GM18517 (cell line): ENCODE results near the gene LINGO4.
A peak's percentile ranks its signal among the peaks of the same experiment; 100 is the strongest.
"Not testable (repeated sequence)": the region's sequence is repeated elsewhere in the genome, so short reads cannot be mapped to it uniquely, and the experiment has no call there.

Experiments
- ATAC-seq: cut with Tn5 transposase; IDR thresholded peaks from one replicate; pipeline ENCODE4 v1.9.1; 2021; ENCODE audit warnings: mild to moderate bottlenecking, moderate library complexity; ENCODE audit not compliant: unreplicated experiment

LINGO4 gene

GRCh38 chr1:151787689-151788088 is 17.5 kb downstream of the LINGO4 start:
- no peak for ATAC-seq

- no peak for ATAC-seq
Measured at GRCh38 chr1:151783796-151784195, 21.4 kb downstream of the LINGO4 start.

GRCh38 chr1:151782741-151783140 is 22.5 kb downstream of the LINGO4 start:
- ATAC-seq = no peak

DNA sequence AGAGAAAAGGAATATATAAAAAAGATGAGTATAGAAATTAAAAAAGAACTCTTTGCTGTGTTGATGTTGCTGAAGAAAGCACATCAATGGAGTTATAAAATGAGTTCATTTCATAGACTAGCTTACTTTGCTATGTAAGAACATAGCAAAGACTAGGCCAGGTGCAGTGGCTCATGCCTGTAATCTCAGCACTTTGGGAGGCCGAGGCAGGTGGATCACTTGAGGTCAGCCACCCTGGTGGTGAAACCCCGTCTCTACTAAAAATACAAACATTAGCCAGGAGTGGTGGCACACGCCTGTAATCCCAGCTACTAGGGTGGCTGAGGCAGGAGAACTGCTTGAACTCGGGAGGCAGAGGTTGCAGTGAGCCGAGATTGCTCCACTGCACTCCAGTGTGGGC is 23.2 kb downstream of the LINGO4 start:
- ATAC-seq = not testable (repeated sequence)

DNA sequence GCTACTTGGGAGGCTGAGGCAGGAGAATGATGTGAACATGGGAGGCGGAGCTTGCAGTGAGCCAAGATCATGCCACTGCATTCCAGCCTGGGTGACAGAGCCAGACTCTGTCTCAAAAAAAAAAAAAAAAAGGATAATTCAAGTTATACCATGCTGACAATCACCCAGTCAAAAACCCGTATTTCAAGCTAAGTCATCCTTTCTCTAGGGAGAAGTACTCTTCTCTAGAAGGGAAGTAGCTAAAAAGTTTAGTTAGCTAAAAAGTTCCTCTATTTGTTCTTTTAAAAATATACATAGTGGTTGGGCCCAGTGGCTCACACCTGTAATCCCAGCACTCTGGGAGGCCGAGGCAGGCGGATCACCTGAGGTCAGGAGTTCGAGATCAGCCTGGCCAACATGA is 24.5 kb downstream of the LINGO4 start:
- not testable (repeated sequence) for ATAC-seq

GRCh38 chr1:151779852-151780251 is 25.4 kb downstream of the LINGO4 start:
- ATAC-seq = no peak

- no peak for ATAC-seq
Measured at GRCh38 chr1:151777317-151777716, 27.9 kb downstream of the LINGO4 start.

DNA sequence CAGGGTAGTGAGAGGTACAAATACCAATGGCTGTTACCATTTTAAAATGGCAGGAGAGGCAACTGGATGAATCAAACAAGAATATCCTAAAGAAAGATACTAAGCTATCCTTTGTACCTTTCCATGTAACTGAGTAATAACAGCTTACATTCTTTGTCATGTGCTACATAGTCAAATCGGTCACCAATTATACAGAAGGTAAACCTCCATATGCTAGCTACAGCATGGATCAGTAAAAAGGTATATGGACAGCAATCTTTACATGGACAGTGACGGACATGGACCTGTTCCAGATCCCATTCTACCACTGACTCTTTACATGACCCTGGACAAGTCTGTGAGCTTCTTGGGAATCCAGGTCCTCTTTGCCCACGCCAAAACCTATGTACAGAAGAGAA is 28.6 kb downstream of the LINGO4 start:
- ATAC-seq = no peak

GRCh38 chr1:151775894-151776664 is 29.1 kb downstream of the LINGO4 start:
- ATAC-seq = no peak

GRCh38 chr1:151774256-151774922 is 30.8 kb downstream of the LINGO4 start:
- no peak for ATAC-seq

GRCh38 chr1:151773702-151774101 is 31.5 kb downstream of the LINGO4 start:
- no peak for ATAC-seq

DNA sequence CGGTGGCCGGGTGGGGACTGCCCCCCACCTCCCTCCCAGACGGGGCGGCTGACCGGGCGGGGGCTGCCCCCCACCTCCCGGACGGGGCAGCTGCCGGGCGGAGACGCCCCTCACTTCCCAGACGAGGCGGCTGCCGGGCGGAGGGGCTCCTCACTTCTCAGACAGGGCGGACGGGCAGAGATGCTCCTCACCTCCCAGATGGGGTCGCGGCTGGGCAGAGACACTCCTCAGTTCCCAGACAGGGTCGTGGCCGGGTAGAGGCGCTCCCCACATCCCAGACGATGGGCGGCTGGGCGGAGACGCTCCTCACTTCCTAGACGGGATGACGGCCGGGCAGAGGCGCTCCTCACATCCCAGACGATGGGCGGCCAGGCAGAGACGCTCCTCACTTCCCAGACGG is 35.9 kb downstream of the LINGO4 start:
- not testable (repeated sequence) for ATAC-seq

DNA sequence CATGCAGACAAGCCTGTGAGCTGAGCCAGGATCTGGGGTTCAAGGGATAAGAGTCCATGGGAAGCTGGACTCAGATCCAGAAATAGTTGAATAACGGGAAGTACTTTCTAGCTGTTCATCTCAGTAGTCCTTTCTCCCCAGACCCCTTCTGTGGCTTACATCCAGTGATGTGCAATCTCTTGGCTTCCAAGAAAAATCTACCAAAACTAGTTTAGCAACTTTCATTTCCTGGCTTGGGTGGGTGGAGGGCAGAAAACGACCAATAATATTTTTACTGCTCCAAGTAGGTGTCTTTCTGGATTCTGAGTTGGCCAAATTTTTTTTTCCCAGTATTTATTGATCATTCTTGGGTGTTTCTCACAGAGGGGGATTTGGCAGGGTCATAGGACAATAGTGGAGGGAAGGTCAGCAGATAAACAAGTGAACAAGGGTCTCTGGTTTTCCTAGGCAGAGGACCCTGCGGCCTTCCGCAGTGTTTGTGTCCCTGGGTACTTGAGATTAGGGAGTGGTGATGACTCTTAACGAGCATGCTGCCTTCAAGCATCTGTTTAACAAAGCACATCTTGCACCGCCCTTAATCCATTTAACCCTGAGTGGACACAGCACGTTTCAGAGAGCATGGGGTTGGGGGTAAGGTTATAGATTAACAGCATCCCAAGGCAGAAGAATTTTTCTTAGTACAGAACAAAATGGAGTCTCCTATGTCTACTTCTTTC is 36.7 kb downstream of the LINGO4 start:
- ATAC-seq = not testable (repeated sequence)

DNA sequence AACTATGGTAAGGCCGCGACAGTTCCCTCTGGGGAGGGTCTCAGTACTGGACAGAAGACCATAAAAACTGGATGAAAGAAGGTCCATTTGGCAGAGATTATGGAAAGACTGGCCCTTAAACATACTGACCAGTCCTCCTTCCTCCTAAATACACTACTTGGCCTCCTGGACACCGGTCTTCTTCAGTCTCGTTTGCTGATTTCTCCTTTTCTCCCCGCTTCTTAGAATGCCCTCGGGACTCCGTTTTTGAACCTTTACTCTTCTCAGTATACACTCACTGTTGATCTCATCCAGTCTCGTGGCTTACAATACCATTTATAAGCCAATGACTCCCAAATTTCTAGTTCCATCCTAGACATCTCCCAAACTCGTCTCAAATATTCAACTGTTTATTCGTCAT is 41.2 kb downstream of the LINGO4 start:
- ATAC-seq = no peak

GRCh38 chr1:151762941-151763921 is 42.0 kb downstream of the LINGO4 start, which contains the start of gene MRPL9:
TSS of gene MRPL9 (minus strand) at chr1:151763496. CDS start at chr1:151763479, 17 bp downstream.
- peak; percentile 78 for ATAC-seq

DNA sequence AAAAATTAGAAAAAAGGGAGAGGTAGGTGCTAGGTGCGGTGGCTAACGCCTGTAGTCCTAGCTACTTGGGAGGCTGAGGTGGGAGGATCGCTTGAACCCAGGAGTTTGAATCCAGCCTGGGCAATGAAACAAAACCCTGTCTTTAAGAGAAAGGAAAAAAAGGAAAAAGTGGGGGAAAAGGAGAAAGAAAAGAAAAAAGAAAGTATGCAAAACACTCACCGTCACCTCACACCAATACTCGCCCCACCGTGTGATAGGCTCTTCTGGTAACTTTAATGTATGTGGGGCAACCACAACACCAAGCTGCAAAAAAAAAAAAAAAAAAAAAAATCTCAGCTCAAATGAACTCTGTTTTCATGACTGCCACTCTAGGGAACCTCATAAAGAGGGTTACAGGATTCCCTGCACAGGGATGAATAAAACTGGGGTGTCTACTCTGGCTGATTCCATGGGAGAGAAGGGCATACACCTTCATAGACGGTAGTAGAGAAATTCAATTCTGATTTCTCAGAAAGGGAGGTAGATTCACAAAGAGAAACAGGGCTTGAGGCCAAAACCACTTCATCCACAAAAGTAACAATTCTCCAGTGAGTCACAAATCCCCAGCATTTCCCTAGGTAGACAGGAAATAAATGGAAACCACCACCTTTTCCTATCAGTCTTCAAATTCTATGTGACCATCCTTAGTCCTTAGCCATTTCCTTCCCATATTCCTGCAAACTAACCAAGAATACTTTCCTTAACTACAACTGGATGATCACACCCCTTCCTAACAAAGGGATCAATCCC is 44.4 kb downstream of the LINGO4 start:
- no peak for ATAC-seq

DNA sequence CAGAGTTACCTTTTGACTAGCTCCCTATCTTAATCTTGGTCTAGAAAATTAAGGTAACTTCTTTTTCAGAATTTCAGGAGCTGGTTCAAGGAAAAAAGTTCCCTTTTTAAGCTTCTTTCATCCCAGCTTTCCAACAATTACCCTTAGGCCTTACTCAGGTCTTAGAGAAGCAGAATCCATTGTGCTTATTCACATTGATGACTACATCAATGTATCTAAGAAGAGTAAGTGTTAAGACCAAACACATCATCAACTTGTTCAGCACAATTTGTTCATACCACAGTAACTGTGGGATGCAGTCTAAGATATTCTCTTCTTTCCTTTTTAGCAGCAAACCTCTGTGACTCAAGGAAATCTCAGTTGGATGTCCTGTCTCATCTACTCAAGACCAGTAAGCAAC is 46.0 kb downstream of the LINGO4 start:
- ATAC-seq = no peak

GRCh38 chr1:151756291-151756690 is 48.9 kb downstream of the LINGO4 start:
- ATAC-seq = no peak
